GM10266 (cell line): ENCODE measurements around the gene PTPRN2.

Experiments
- DNase-seq: peaks from one replicate; pipeline ENCODE4 v3.0.0; 2012; ENCODE audit errors: extremely low spot score
- TF ChIP-seq, protein P1 (sequence below): IDR thresholded peaks from 2 replicates; pipeline ENCODE4 v1.5.1; 2012; ENCODE audit warnings: mild to moderate bottlenecking, low read depth; ENCODE audit not compliant: control insufficient read depth, insufficient read depth; ENCODE audit errors: missing control alignments

PTPRN2 gene

DNA sequence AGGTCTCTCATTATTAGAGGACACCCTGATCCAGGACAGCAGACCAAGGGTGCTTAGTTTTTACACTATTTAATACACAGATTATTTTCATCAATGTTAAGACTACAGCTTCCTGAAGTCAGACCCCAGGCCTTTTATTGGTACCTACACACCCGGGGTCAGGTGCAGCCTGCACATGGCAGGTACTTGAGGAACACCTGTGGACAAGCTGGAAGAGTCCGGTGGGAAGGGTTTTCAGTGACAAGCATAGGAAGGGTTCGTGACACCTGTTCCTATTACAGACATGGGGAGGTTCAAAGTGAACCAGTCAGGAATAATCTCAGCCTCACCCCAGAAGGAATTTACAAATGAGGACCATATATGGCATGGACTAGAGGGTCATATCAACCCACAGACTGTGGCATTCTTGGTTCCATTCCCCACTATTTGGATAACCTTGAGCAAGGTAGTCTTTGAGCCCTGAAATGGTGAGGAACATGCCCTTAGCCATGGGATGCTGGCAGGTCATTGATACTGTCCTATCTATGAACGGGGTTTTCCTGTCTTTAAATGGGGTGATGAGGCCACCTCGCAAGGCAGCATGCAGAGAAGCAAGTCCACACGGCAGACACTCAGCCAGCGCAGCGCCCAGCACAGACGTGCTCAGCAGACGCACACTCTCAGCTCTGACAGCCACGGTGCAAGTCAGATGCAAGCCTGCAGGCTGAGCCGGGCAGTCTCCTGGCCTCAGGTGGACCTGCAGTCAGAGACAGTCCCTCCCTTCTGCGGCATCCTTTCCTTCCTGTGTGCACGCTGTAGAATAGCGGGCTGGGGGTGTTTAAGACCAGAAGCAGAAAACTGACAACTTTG lies 624.9 kb downstream of the PTPRN2 start:
- TF ChIP-seq, protein P1, sequence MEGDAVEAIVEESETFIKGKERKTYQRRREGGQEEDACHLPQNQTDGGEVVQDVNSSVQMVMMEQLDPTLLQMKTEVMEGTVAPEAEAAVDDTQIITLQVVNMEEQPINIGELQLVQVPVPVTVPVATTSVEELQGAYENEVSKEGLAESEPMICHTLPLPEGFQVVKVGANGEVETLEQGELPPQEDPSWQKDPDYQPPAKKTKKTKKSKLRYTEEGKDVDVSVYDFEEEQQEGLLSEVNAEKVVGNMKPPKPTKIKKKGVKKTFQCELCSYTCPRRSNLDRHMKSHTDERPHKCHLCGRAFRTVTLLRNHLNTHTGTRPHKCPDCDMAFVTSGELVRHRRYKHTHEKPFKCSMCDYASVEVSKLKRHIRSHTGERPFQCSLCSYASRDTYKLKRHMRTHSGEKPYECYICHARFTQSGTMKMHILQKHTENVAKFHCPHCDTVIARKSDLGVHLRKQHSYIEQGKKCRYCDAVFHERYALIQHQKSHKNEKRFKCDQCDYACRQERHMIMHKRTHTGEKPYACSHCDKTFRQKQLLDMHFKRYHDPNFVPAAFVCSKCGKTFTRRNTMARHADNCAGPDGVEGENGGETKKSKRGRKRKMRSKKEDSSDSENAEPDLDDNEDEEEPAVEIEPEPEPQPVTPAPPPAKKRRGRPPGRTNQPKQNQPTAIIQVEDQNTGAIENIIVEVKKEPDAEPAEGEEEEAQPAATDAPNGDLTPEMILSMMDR: no peak
- DNase-seq: no peak

DNA sequence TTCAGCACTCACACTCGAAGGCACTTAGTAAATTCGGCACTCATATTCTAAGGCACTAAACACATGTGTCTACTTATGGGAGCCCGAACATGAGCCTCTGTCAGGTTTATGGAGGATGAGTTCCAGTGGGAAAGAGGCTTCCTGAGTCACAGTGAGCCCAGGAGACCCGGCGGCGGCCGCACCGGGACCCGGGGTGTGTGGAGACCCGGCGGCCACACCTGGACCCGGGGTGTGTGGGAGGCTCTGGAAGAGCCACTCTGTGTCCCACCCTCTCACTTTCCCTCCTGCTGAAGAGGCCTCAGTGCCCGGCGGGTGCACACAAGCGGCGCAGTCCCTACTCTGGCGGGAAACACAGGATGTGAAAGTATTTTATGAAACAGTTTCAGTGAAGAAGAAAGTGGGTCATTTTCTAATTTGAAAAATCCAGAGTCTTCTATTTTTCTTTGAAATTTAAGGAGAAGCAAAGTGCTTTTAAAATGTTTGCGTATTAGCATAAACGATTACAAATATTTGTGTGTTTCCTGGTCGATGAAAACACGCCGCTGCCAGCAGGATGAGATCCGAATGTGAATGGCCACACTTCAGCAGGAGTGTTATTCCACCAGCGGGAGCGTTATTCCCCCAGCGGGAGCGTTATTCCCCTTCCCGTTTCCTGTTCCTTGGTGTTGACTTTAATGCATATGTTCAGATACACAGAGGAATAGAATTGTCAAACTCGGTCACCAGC lies 625.7 kb downstream of the PTPRN2 start:
- TF ChIP-seq, protein P1: no peak

DNA sequence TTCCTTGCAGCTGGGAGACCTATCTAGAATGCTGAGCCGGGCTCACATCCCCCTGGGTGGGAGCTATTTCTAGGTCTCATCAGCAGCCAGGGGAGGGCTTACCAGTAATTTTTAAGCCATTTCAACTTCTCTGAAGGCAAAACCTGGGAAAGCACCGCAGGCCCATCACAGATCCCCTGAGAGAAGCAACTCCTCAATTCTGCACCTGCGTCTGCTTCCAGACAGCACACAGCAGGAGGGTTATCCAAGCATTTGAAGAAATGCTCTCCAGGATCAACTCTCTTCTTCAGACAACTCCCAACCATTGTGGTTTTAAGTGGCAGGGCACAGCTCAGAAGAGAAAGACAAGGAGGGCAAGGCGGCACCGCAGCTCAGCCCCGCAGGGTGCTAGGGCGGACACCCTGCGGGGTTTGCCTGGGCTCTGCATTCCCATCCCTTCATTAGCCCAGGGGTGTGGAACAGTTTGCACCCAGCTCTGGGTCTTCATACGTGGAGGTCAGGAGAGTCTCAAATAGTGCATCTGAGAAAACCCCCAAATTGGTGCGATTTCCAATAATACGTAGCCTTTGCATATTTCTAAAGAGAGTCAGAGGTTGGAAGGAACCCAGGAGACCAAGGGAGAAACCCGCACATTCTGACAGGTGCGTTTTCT lies 632.1 kb downstream of the PTPRN2 start:
- TF ChIP-seq, protein P1: no peak
- DNase-seq: no peak

More for the DNA sequence above, 625.7 kb downstream of the PTPRN2 start:
- DNase-seq: no peak

DNA sequence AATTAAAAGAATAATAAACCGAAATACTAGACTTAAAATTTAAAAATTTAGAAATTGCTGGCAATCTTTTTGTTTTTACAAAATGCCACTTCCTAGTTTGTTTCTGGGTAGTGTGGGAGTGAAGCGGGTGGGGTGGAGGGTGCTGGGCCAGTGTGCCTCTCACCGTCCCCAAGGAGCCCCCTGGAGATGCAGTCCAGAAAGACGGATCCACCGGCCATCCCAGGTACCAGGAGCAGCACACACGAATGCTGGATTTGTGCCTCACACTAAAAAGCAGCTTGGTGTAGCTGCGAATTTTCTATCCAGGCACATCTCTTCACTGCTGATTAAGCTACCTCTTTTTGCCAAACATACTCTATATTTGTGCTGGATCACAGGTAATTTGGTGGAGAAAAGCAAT lies 632.7 kb downstream of the PTPRN2 start:
- DNase-seq: no peak
- TF ChIP-seq, protein P1: no peak

DNA sequence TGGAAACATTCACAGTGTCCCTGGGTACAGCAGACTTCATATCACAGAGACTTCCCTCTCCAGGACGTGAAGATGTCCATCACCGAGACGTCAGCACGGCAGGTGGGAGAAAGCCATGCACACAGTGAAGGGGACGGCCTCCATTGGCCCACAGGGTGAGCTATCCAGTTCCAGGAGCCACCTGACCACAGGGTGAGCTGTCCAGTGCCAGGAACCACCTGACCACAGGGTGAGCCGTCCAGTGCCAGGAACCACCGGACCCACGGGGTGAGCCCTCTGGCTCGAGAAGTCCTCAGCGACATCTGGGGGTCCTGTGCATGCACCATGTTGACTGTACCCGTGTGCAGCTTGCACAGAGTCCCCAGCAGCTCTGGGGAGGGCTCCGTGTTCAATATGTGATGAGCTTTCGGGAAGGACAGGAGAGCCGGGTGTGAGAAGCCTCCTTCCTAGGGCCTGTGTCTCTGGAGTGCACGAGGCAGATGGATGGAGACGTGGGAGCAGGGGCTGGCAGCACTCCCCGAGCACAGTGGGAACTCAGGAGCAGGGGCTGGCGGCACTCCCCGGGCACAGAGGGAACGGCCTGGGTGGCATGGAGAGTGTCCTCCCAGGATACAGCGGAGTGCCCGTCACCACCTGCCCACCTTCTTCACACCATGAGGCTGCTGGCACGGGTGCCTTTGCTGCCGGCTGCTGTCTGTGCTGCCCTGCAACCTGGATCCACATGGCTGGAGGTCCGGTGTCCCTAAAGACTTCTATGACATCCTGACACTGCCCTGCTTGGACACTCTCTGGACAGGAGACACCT lies 634.6 kb downstream of the PTPRN2 start:
- DNase-seq: no peak
- TF ChIP-seq, protein P1: no peak

DNA sequence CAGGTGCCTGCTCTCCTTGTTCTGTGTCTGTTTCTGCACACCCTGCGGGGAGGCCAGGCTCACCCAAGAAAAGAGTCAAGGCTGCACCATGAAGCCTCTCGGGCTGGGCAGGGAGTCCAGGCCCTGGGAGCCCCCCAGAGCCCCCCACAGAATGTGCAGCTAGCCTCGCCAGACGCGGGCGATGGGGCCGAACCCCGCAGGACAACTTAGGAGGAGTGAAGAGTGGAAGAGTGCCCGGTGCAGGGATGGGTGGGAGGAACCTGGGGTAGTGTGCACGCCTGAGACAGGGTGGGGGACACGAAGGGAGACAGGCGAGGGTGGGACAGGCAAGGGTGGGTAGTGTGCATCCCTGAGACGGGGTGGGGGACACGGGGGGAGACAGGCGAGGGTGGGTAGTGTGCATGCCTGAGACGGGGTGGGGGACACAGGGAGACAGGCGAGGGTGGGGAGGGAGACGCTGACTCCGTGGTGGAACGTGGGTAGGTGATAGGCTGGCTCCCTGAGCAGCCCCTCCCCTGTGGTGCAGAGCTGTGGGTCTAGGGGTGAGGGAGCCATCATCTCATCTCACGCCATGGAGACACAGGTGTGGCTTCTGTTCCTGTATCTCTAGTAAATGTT lies 635.5 kb downstream of the PTPRN2 start:
- TF ChIP-seq, protein P1: no peak
- no peak for DNase-seq
